SU-DHL-6 (cell line): Measurements from ENCODE around the gene ALKBH7.

Experiments
- CTCF ChIP-seq: fragments of 200-600 bp; sonication (generic); IDR thresholded peaks from one replicate; pipeline ENCODE4 v1.5.1; 2017; ENCODE audit warnings: antibody characterized with exemption, mild to moderate bottlenecking, low read length, moderate library complexity; ENCODE audit not compliant: insufficient read depth, poor library complexity, severe bottlenecking
- EZH2phosphoT487 ChIP-seq: fragments of 200-600 bp; sonication (generic), shearing (Covaris generic); conservative IDR thresholded peaks from 2 replicates; pipeline ENCODE4 v1.6.1; 2018; ENCODE audit warnings: mild to moderate bottlenecking, antibody characterized with exemption, low read length, moderate library complexity, mixed read lengths

GRCh38 chr19:6396305-6396704, 23.7 kb downstream of the ALKBH7 start:
- TF ChIP-seq CTCF = no peak
- TF ChIP-seq EZH2phosphoT487 = no peak
